Cardiac muscle cell (in vitro differentiated cells and primary cell): Measurements from ENCODE around the gene ZNF518A. TPM values are rescaled to one million over a fixed set of nuclear protein-coding genes. Genes with fewer than 3 reads are reported as not detected.
A peak's percentile ranks its signal among the peaks of the same experiment; 100 is the strongest.

Experiments
- DNase-seq, 2 donors: peaks; one replicate each; pipeline versions ENCODE4 v3.0.0 to v3.0.0-alpha.2; 2010 to 2017; ENCODE audit warnings: low read depth in 1 of 2, low spot score in 1 of 2
- H3K27ac ChIP-seq: fragments of 200-600 bp; sonication (generic); 2 replicates; pipeline ENCODE4 v1.5.1; 2016
- H3K27me3 ChIP-seq: fragments of 200-600 bp; sonication (generic); 2 replicates; pipeline ENCODE4 v1.6.0; 2016; ENCODE audit warnings: control low read depth
- H3K36me3 ChIP-seq: fragments of 200-600 bp; sonication (generic); 2 replicates; pipeline ENCODE4 v1.5.1; 2016; ENCODE audit warnings: control low read depth
- H3K4me1 ChIP-seq: fragments of 200-600 bp; sonication (generic); 2 replicates; pipeline ENCODE4 v1.8.1; 2017; ENCODE audit warnings: low read depth, mild to moderate bottlenecking, mixed run types
- H3K4me3 ChIP-seq: fragments of 200-600 bp; sonication (generic); 2 replicates; pipeline ENCODE4 v1.5.1; 2016; ENCODE audit warnings: mild to moderate bottlenecking
- H3K9me3 ChIP-seq: fragments of 200-600 bp; sonication (generic); 2 replicates; pipeline ENCODE4 v1.5.1; 2017; ENCODE audit warnings: low read depth, mild to moderate bottlenecking, control low read depth
- CTCF ChIP-seq: IDR thresholded peaks from 2 replicates; pipeline ENCODE4 v1.5.1; 2012; ENCODE audit warnings: low read depth, mild to moderate bottlenecking, low read length
- polyA plus RNA-seq: library from polyadenylated mRNA; unstranded; fragments of >200 nt; fragmentation: Nextera tagmentation; extraction: Ambion mirVana; gene quantifications from 2 replicates; pipeline ENCODE4 v1.2.1, GENCODE V29; 2016
- total RNA-seq: library from RNA; depleted of rRNA; stranded (reverse); fragments of >200 nt; gene quantifications from 2 replicates; pipeline ENCODE4 v1.2.3, GENCODE V29; 2016

Gene ZNF518A
- total and polyA plus RNA-seq, 2 experiments from 2014 or later = 20.7 to 22.7 TPM

GRCh38 chr10:96112531-96112930 lies 17.6 kb upstream of the ZNF518A start:
- H3K4me3 ChIP-seq = no peak overlapping the region
- no peaks in the 10 kb centered on the region for H3K27me3 ChIP-seq
- peak in 1 of 2 donors; percentile 60 for DNase-seq
- no peaks in the 10 kb centered on the region for H3K36me3 ChIP-seq
- no peaks in the 10 kb centered on the region for H3K9me3 ChIP-seq
- H3K4me1 ChIP-seq = no peaks in the 10 kb centered on the region
- no peak for TF ChIP-seq CTCF
- H3K27ac ChIP-seq = no peak overlapping the region

DNA sequence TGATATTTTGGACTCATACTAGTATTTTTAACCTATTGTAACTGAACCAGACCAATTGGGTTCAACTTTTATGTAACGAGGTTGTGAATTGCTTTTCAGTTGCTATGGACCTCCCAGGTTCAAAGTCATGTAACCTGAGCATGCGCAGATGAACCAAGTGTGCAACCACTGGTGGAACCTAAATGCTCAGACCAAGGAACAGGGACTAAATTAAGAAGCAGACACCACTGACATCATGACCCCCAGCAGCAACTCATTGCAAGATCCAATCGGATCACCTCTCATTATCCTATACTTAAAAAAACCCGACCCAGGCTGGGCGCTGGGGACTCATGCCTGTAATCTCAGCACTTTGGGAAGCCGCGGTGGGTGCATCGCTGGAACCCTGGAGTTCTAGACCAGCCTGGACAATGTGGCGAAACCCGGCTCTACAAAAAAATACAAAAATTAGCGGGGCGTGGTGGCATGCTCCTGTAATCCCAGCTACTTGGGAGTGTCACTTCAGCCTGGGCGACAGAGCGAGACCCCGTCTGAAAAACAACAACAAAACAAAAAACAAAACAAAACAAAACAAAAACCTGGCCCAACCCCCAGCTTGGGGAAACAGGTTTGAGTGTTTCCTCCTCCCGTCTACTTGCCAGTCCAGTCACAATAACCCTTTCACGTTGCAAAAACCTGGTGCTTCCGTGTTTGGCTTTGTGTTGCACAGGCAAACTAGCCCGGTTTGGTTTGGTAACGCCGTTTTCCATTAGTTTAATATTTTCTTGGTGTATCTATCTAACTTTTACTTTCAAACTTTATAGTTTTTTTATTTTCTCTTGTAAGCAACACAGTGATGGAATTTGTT lies 11.3 kb upstream of the ZNF518A start:
- no peaks in the 10 kb centered on the region for H3K36me3 ChIP-seq
- no peak overlapping the region for H3K27ac ChIP-seq
- no peaks in the 10 kb centered on the region for H3K4me1 ChIP-seq
- H3K9me3 ChIP-seq = no peaks in the 10 kb centered on the region
- no peaks in the 10 kb centered on the region for H3K27me3 ChIP-seq
- TF ChIP-seq CTCF = no peak
- DNase-seq = no peak
- H3K4me3 ChIP-seq = no peak overlapping the region

DNA sequence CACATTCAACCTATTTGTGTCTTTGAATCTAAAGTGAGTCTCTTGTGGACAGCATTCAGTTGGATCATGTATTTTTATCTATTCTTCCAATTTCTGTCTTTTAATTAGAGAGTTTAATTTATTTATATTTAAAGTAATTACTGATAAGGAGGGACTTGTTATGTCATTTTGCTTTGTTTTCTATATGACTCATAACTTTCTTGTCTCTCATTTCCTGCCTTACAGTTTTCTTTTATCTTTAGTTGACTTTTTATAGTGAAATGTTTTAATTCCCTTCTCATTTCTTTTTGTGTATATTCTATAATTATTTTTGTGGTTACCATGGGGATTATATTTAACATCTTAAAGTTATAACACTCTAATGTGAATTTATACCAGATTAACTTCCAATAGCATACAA lies 7.3 kb upstream of the ZNF518A start:
- no peak for DNase-seq
- TF ChIP-seq CTCF = no peak
- H3K36me3 ChIP-seq = no peaks in the 10 kb centered on the region
- H3K27ac ChIP-seq = no peak overlapping the region
- no peak overlapping the region for H3K4me3 ChIP-seq
- peaks cover 11% of the 10 kb centered on the region for H3K4me1 ChIP-seq
- peaks cover 1% of the 10 kb centered on the region for H3K27me3 ChIP-seq
- H3K9me3 ChIP-seq = no peaks in the 10 kb centered on the region

DNA sequence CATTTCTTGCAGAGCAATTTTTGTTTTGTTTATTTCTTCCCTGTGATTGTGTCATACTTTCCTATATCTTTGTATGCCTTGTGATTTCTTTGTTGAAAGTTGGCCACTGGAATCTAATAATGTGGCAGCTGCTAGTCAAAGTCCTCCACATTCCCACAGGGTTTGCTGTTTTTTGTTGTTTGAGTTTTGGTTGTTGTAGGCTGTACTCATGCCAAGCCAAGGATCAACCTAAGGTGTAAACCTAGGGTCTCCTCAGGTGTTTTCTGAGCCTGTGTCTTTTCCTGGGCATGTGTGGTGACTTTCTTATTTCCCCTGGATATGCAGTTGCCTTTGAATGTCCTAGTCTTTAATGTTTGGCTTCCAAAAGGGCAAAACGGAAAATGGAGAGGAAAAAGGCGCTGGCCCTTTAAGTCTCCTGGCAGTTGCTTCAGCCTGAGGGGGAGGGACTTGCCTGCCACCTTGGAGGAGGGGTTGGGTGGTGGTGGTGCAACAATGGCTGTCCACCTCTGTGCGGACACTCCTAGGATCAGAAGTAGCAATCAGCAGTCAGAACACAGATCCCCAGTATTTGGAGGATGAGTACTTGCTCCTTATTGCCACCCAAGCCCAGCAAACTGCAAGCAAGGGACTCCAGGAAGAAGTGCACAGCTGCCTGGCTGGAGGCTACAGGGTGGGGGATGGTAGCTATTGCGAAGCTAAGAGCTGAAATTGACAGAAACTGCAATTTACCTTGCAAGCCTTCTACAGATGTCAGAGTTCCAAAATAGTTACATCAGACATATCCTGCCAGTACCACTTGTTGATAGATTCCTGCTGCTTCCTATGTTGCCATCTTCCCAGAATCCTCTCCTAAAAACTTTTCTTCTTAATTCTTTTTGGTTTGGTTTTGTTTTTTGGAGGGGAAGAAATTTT lies 5.6 kb upstream of the ZNF518A start:
- Histone ChIP-seq H3K27me3 (peaks cover 3% of the 10 kb centered on the region), H3K4me3 (peak overlapping the region; percentile 29), H3K36me3 (no peaks in the 10 kb centered on the region), H3K27ac (peak overlapping the region; percentile 73), H3K4me1 (peaks cover 11% of the 10 kb centered on the region), H3K9me3 (no peaks in the 10 kb centered on the region)
- no peak for TF ChIP-seq CTCF
- peak; percentile 61 to 83 for DNase-seq

DNA sequence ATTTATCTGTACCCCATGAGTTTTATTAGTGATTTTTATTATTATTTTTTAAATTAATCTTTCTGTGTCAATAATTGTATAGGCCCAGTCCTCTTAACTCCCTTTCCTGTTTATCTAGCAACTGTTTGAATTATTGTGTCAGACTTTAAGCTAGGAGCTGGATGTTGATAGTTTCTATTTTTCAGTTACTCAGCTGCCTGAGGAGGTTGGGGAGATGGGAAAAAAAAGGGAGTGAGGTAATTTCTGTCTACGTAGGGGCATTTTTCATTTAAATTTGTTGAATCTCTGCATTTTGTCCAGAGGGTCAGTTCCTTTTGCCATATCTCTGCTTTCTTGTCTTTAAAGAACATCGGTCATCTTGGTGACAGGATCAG lies 5.0 kb upstream of the ZNF518A start:
- H3K36me3 ChIP-seq = no peaks in the 10 kb centered on the region
- DNase-seq = peak in 1 of 2 donors; percentile 33
- H3K27ac ChIP-seq = no peak overlapping the region
- H3K9me3 ChIP-seq = no peaks in the 10 kb centered on the region
- peaks cover 11% of the 10 kb centered on the region for H3K4me1 ChIP-seq
- no peak for TF ChIP-seq CTCF
- H3K4me3 ChIP-seq = peak overlapping the region; percentile 29
- peaks cover 3% of the 10 kb centered on the region for H3K27me3 ChIP-seq
